ENCODE measurements around the gene SEMA3G. TPM values are rescaled to one million over a fixed set of nuclear protein-coding genes. Genes with fewer than 3 reads are reported as not detected.

SEMA3G gene
- total RNA-seq, 6 experiments from 2014 or later, result not detected

DNA sequence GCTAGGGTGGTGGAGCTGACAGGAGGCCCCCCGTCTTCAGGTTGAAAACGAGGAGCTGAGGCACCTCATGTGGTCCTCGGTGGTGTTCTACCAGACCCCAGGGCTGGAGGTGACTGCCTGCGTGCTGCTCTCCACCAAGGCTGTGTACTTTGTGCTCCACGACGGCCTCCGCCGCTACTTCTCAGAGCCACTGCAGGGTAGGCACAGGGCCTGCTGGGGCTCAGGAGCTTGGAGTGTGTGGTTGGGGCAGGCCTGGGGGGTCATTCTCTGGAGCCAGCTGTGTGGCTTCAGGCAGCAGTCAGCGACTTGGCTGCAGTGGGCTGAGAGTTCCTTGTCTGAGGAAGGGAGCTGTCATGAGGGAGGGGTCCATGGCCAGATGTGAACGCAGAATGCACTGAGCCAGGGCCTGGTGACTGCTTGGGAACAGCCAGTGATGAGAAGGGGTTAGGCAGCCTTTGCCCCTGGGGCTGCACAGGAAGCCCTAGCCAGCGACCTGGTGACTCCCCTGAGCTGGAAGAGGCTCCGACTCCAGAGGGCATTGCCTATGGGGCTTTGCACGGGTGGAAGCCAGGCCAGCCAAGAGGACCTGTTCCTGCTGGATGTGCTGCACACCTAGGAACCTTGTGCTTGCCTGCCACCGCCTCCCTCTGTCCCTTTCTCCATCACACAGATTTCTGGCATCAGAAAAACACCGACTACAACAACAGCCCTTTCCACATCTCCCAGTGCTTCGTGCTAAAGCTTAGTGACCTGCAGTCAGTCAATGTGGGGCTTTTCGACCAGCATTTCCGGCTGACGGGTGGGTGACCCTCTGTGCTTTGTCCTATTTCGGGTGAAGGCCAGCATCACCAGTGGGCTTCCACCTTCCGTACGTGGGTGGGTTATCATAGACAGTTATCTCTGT is 45.4 kb upstream of the SEMA3G start:
- TF ChIP-seq, protein P1, sequence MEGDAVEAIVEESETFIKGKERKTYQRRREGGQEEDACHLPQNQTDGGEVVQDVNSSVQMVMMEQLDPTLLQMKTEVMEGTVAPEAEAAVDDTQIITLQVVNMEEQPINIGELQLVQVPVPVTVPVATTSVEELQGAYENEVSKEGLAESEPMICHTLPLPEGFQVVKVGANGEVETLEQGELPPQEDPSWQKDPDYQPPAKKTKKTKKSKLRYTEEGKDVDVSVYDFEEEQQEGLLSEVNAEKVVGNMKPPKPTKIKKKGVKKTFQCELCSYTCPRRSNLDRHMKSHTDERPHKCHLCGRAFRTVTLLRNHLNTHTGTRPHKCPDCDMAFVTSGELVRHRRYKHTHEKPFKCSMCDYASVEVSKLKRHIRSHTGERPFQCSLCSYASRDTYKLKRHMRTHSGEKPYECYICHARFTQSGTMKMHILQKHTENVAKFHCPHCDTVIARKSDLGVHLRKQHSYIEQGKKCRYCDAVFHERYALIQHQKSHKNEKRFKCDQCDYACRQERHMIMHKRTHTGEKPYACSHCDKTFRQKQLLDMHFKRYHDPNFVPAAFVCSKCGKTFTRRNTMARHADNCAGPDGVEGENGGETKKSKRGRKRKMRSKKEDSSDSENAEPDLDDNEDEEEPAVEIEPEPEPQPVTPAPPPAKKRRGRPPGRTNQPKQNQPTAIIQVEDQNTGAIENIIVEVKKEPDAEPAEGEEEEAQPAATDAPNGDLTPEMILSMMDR (IDR thresholded peaks at IDR 0.05), result no peak
- Mint-ChIP-seq H3K27ac (peak overlapping the region; percentile 74; the same call in 1 of the 2 replicates), H3K9me3 (no peaks in the 10 kb centered on the region), H3K27me3 (ENCODE audit: insufficient read depth) (peaks cover 4% of the 10 kb centered on the region), H3K4me1 (ENCODE audit: low read depth) (peaks cover 14% of the 10 kb centered on the region; the same call in 1 of the 2 replicates), H3K36me3 (ENCODE audit: low read depth) (peaks cover 12% of the 10 kb centered on the region), H3K4me3 (no peak overlapping the region)
- DNase-seq, result no peak

DNA sequence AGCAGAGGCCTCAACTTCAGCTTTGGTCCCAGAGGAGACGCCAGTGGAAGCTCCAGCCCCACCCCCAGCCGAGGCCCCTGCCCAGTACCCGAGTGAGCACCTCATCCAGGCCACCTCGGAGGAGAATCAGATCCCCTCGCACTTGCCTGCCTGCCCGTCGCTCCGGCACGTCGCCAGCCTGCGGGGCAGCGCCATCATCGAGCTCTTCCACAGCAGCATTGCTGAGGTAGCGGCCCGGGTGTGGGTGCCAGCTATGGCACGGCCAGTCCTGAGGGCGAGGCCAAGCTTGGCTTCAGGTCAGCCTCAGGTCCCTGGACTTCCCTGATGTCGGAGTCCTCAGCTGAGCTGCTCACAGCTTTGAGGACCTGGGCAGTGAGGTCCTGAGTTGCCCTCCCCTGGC is 44.5 kb upstream of the SEMA3G start:
- Mint-ChIP-seq H3K9me3 (no peaks in the 10 kb centered on the region), H3K4me1 (ENCODE audit: low read depth) (peaks cover 19% of the 10 kb centered on the region), H3K27me3 (ENCODE audit: insufficient read depth) (peaks cover 2% of the 10 kb centered on the region; the same call in 1 of the 2 replicates), H3K4me3 (no peak overlapping the region), H3K27ac (no peak overlapping the region), H3K36me3 (ENCODE audit: low read depth) (peaks cover 12% of the 10 kb centered on the region)
- TF ChIP-seq, protein P1 (IDR thresholded peaks at IDR 0.05), result no peak
- DNase-seq, result no peak

GRCh38 chr3:52488746-52489145 is 43.8 kb upstream of the SEMA3G start:
- no peak overlapping the region for H3K27ac Mint-ChIP-seq
- H3K9me3 Mint-ChIP-seq, result no peaks in the 10 kb centered on the region
- TF ChIP-seq, protein P1 (IDR thresholded peaks at IDR 0.05), result no peak
- DNase-seq, result no peak
- H3K36me3 Mint-ChIP-seq (ENCODE audit: low read depth), result peaks cover 12% of the 10 kb centered on the region
- no peak overlapping the region for H3K4me3 Mint-ChIP-seq
- H3K27me3 Mint-ChIP-seq (ENCODE audit: insufficient read depth), result peaks cover 2% of the 10 kb centered on the region; the same call in 1 of the 2 replicates
- H3K4me1 Mint-ChIP-seq (ENCODE audit: low read depth), result peaks cover 26% of the 10 kb centered on the region

- no peak for DNase-seq
- Mint-ChIP-seq H3K4me1 (ENCODE audit: low read depth) (peaks cover 34% of the 10 kb centered on the region), H3K36me3 (ENCODE audit: low read depth) (peaks cover 12% of the 10 kb centered on the region), H3K27me3 (ENCODE audit: insufficient read depth) (peaks cover 2% of the 10 kb centered on the region; the same call in 1 of the 2 replicates), H3K27ac (no peak overlapping the region), H3K4me3 (no peak overlapping the region), H3K9me3 (no peaks in the 10 kb centered on the region)
- TF ChIP-seq, protein P1 (IDR thresholded peaks at IDR 0.05), result no peak
Observed at GRCh38 chr3:52487788-52488691, 43.1 kb upstream of the SEMA3G start.

GRCh38 chr3:52487050-52487787 is 42.3 kb upstream of the SEMA3G start:
- no peak overlapping the region for H3K27ac Mint-ChIP-seq
- H3K27me3 Mint-ChIP-seq (ENCODE audit: insufficient read depth), result peaks cover 2% of the 10 kb centered on the region

More at GRCh38 chr3:52487050-52487787, 42.3 kb upstream of the SEMA3G start:
- H3K36me3 Mint-ChIP-seq (ENCODE audit: low read depth), result peaks cover 10% of the 10 kb centered on the region; the same call in 1 of the 2 replicates
- peaks cover 41% of the 10 kb centered on the region for H3K4me1 Mint-ChIP-seq (ENCODE audit: low read depth)
- H3K4me3 Mint-ChIP-seq, result no peak overlapping the region
- no peak for DNase-seq
- TF ChIP-seq, protein P1 (IDR thresholded peaks at IDR 0.05), result no peak
- H3K9me3 Mint-ChIP-seq, result no peaks in the 10 kb centered on the region
